Stimulated activated memory B cell treated with anti-CD40 and anti-IgM and Interleukin-4, amounts not matched to agents 10 μg/mL and 1 μg/mL and 100 μg/mL, for 72 hours (primary cell): ENCODE results near the gene RPS27L.
A peak's percentile ranks its signal among the peaks of the same experiment; 100 is the strongest.

ENCODE experiments used
- ATAC-seq: fragments of 150-1000 bp; cut with Tn5 transposase; 2 replicates; pipeline ENCODE4 v1.10.0; 2021
- H3K27ac Mint-ChIP-seq: one replicate; pipeline ENCODE4 v1.8.0; 2022; ENCODE audit warnings: mild to moderate bottlenecking, mixed read lengths
- H3K27me3 Mint-ChIP-seq: one replicate; pipeline ENCODE4 v1.8.0; 2022; ENCODE audit warnings: mixed read lengths
- H3K36me3 Mint-ChIP-seq: one replicate; pipeline ENCODE4 v1.8.0; 2022; ENCODE audit warnings: mixed read lengths
- H3K4me1 Mint-ChIP-seq: one replicate; pipeline ENCODE4 v1.8.0; 2022; ENCODE audit warnings: mixed read lengths
- H3K4me3 Mint-ChIP-seq: one replicate; pipeline ENCODE4 v1.8.0; 2022; ENCODE audit warnings: mild to moderate bottlenecking, moderate library complexity, mixed read lengths
- H3K9me3 Mint-ChIP-seq: one replicate; pipeline ENCODE4 v1.8.0; 2022; ENCODE audit warnings: mixed read lengths

The RPS27L gene

DNA sequence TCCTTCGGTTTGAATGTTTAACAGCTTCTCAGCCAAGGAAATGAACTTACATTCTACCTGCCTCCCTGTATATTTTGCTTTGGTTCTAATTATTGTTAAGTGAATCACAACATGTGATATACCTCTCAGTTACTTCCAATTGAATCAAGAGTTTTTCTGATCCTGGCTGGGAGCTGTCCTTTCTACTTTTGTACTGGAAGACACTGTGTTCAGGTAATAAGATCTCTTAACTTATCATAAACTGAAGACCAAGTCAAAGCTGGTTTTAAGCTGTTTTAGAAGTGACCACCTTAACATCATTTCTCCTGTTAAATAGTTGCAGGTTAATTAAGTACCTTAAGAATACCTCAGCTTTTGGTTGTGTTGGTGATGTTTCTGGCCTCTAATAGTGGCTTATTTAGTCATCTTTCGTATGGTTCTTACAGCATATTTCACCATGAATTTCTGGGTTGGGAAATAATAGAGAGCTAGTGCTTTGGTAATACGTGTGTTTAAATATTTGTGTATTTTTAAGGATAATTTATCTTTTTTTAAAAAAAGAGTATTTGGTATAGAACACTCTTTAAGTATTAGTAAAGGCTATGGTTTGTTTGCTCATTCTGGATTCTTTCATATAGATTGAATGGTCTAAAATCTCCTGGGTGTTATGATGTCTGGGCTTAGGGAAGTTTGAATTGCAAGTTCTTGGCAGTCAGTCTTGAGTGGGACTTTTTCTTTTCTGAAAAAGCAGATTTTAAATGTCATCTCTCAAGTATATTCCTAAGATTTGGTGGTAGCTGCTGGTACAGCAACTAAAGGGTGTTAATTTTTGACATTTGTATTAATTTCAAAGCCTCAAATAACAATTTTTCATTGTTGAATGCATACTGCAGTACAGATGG is 33.7 kb upstream of the RPS27L start:
- Mint-ChIP-seq H3K27ac (peak overlapping the region; percentile 86), H3K27me3 (no peaks in the 10 kb centered on the region), H3K36me3 (peaks cover 28% of the 10 kb centered on the region), H3K9me3 (no peaks in the 10 kb centered on the region), H3K4me3 (peak overlapping the region; percentile 97), H3K4me1 (peaks cover 68% of the 10 kb centered on the region)
- ATAC-seq, result no peak

GRCh38 chr15:63189941-63190768 is 32.9 kb upstream of the RPS27L start:
- Mint-ChIP-seq H3K9me3 (no peaks in the 10 kb centered on the region), H3K4me1 (peaks cover 60% of the 10 kb centered on the region), H3K36me3 (peaks cover 20% of the 10 kb centered on the region), H3K27ac (peak overlapping the region; percentile 86), H3K4me3 (peak overlapping the region; percentile 97), H3K27me3 (no peaks in the 10 kb centered on the region)
- ATAC-seq, result no peak

GRCh38 chr15:63188926-63189871 is 31.9 kb upstream of the RPS27L start, which contains the start of gene RAB8B:
Gene RAB8B (plus strand): TSS chr15:63189606. CDS start chr15:63189625, 19 bp downstream.
- peak within 1 kb of the TSS; percentile 86 for H3K27ac Mint-ChIP-seq
- H3K4me3 Mint-ChIP-seq, result peak within 1 kb of the TSS; percentile 97
- no peaks in the 10 kb centered on the region for H3K9me3 Mint-ChIP-seq
- no peaks in the 10 kb centered on the region for H3K27me3 Mint-ChIP-seq
- H3K4me1 Mint-ChIP-seq, result peaks cover 54% of the 10 kb centered on the region
- H3K36me3 Mint-ChIP-seq, result peaks cover 18% of the 10 kb centered on the region
- peak; percentile 95 for ATAC-seq

DNA sequence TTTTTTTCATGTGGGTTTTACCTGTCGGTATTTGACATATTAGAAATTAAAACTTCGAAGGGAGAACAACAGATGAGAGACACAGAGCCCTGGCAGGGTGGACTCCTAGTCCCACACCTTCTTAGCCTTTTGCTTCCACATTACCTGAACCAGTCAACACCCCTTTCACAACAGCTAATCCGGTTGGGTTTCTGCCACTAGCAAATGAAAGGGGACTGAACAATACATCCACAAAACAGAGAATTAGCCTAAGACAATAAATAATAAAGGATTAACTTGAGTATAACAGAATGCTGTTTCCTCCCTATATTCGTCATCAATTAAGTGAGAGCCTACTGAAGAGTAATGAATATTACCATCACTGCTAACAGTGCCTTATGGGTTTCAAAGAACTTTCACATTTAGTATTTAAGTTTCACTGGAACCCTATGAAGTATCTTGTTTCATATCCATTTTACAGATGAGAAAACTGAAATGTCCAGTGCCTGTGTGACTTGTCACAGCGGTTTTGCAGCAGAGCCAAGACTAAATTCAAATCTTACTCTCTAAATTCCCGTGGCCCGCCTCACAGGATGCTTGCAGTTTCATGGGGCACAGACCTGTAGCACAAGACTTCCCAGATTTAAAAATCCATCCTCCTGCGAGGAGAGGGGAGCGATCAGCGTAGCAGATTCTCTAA is 31.1 kb upstream of the RPS27L start:
- peak; percentile 10 for ATAC-seq
- Mint-ChIP-seq H3K4me1 (peaks cover 47% of the 10 kb centered on the region), H3K9me3 (no peaks in the 10 kb centered on the region), H3K4me3 (peak overlapping the region; percentile 97), H3K27ac (peak overlapping the region; percentile 86), H3K36me3 (peaks cover 12% of the 10 kb centered on the region), H3K27me3 (no peaks in the 10 kb centered on the region)

- no peaks in the 10 kb centered on the region for H3K27me3 Mint-ChIP-seq
- H3K4me1 Mint-ChIP-seq, result peaks cover 44% of the 10 kb centered on the region
- H3K27ac Mint-ChIP-seq, result peak overlapping the region; percentile 86
- H3K36me3 Mint-ChIP-seq, result peaks cover 10% of the 10 kb centered on the region
- no peak for ATAC-seq
- no peak overlapping the region for H3K4me3 Mint-ChIP-seq
- no peaks in the 10 kb centered on the region for H3K9me3 Mint-ChIP-seq
Observed at GRCh38 chr15:63187589-63188226, 30.4 kb upstream of the RPS27L start.

DNA sequence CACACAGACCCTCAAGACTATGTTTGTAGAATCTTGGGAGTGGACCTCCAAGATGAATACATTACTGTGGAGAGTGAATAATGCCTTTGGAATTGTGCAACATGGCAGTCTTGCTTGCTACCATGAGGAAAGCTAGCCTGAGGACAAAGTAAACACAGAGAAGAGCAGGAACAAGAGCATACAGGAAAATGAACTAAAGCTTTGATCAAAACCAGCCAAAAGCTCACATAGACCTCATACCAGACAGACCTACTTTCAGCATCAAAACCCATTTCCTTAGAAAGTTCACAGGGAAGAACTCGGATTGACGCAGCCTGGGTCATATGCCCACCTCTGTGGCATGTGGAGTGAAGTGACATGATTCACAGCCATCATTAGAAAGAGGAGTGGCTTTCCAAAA is 28.8 kb upstream of the RPS27L start:
- Mint-ChIP-seq H3K9me3 (no peaks in the 10 kb centered on the region), H3K27ac (no peak overlapping the region), H3K4me3 (no peak overlapping the region), H3K4me1 (peaks cover 29% of the 10 kb centered on the region), H3K27me3 (no peaks in the 10 kb centered on the region), H3K36me3 (peaks cover 8% of the 10 kb centered on the region)
- ATAC-seq, result no peak

GRCh38 chr15:63185206-63185605 is 27.9 kb upstream of the RPS27L start:
- Mint-ChIP-seq H3K4me3 (no peak overlapping the region), H3K36me3 (peaks cover 5% of the 10 kb centered on the region), H3K27me3 (no peaks in the 10 kb centered on the region), H3K27ac (no peak overlapping the region), H3K4me1 (peaks cover 21% of the 10 kb centered on the region), H3K9me3 (no peaks in the 10 kb centered on the region)
- no peak for ATAC-seq

- no peak overlapping the region for H3K27ac Mint-ChIP-seq
- no peak for ATAC-seq
- no peaks in the 10 kb centered on the region for H3K27me3 Mint-ChIP-seq
- H3K36me3 Mint-ChIP-seq, result no peaks in the 10 kb centered on the region
- H3K4me1 Mint-ChIP-seq, result peaks cover 5% of the 10 kb centered on the region
- H3K9me3 Mint-ChIP-seq, result no peaks in the 10 kb centered on the region
- no peak overlapping the region for H3K4me3 Mint-ChIP-seq
Observed at GRCh38 chr15:63181648-63182047, 24.4 kb upstream of the RPS27L start.

- Mint-ChIP-seq H3K4me3 (no peak overlapping the region), H3K27ac (no peak overlapping the region), H3K9me3 (no peaks in the 10 kb centered on the region), H3K4me1 (no peaks in the 10 kb centered on the region), H3K36me3 (no peaks in the 10 kb centered on the region), H3K27me3 (no peaks in the 10 kb centered on the region)
- ATAC-seq, result no peak
Observed at GRCh38 chr15:63180746-63181145, 23.5 kb upstream of the RPS27L start.

DNA sequence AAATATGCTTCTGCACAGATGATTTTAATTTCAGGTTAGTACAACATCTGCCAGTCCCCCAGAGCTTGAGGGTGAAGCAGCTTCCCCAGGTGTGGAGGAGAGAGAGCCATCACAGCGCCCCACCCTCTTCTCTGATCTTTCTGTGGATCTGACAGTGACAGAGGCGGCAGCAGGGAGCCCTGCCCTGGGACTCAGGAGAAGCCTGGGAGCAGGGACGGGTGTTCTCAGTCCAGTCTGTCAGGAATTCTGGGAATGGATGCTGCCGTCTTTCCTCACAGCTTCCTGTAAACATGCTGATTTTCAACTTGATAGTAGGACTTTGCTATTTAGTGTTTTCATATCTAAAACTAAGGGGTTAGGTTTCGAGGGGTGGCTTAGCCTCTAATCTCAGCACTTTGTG is 20.8 kb upstream of the RPS27L start:
- Mint-ChIP-seq H3K27ac (no peak overlapping the region), H3K4me3 (no peak overlapping the region), H3K27me3 (no peaks in the 10 kb centered on the region), H3K36me3 (no peaks in the 10 kb centered on the region), H3K9me3 (no peaks in the 10 kb centered on the region), H3K4me1 (no peaks in the 10 kb centered on the region)
- no peak for ATAC-seq

- Mint-ChIP-seq H3K4me3 (no peak overlapping the region), H3K27ac (no peak overlapping the region), H3K27me3 (no peaks in the 10 kb centered on the region), H3K36me3 (no peaks in the 10 kb centered on the region), H3K9me3 (no peaks in the 10 kb centered on the region), H3K4me1 (no peaks in the 10 kb centered on the region)
- no peak for ATAC-seq
Observed at GRCh38 chr15:63176302-63176701, 19.0 kb upstream of the RPS27L start.

GRCh38 chr15:63172851-63173451 is 15.7 kb upstream of the RPS27L start:
- Mint-ChIP-seq H3K36me3 (no peaks in the 10 kb centered on the region), H3K27ac (no peak overlapping the region), H3K4me3 (no peak overlapping the region), H3K4me1 (no peaks in the 10 kb centered on the region), H3K27me3 (no peaks in the 10 kb centered on the region), H3K9me3 (no peaks in the 10 kb centered on the region)
- no peak for ATAC-seq

DNA sequence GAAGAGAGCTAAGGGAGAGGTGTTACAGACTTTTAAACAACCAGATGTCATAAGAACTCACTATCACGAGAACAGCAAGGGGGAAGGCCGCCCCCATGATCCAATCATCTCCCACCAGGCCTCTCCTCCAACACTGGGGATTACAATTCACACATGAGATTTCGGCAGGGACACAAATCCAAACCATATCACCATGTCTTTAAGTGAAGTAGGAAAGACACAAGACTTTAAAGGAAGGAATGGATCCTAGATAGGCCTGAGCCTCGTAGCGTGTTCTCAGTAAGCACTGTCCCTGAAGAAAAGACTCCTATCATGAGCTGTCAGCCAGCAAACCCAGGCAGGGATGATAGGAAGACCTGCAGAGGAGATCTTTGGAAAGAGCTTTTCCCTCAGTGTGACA is 15.1 kb upstream of the RPS27L start:
- Mint-ChIP-seq H3K4me3 (no peak overlapping the region), H3K4me1 (no peaks in the 10 kb centered on the region), H3K36me3 (no peaks in the 10 kb centered on the region), H3K27ac (no peak overlapping the region), H3K9me3 (no peaks in the 10 kb centered on the region), H3K27me3 (no peaks in the 10 kb centered on the region)
- ATAC-seq, result no peak

DNA sequence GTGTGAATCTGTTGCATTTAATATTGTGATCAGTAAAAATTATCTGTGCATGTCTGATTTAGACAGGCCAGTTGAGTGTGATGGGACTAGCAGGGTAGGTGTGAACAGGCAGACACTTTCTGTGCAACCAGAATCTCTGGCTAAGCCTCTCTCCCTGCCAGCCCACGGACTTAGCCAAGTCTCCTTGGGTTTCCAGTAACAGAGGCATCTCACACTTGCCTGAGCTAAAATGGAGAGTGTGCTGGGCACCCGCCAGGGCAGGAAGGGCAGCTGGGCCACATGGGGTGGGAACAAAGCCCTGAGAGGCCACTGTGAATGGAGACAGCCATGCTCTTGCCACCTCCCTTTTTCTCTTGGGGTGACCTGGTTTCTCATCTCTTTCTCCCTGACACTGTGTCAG is 12.5 kb upstream of the RPS27L start:
- H3K4me1 Mint-ChIP-seq, result no peaks in the 10 kb centered on the region
- H3K9me3 Mint-ChIP-seq, result no peaks in the 10 kb centered on the region
- no peaks in the 10 kb centered on the region for H3K27me3 Mint-ChIP-seq
- no peak overlapping the region for H3K4me3 Mint-ChIP-seq
- no peak overlapping the region for H3K27ac Mint-ChIP-seq
- ATAC-seq, result no peak
- no peaks in the 10 kb centered on the region for H3K36me3 Mint-ChIP-seq
